CD4-positive, alpha-beta T cell treated with Interferon alpha-2 for 1 hour (primary cell): ENCODE measurements around the gene MAP2K6.
"Not testable (repeated sequence)": the region's sequence is repeated elsewhere in the genome, so short reads cannot be mapped to it uniquely, and the experiment has no call there.

ENCODE experiments used
- DNase-seq, 2 donors: peaks; one replicate each; pipeline ENCODE4 v3.0.0-alpha.2; 2020 to 2022

Gene MAP2K6

DNA sequence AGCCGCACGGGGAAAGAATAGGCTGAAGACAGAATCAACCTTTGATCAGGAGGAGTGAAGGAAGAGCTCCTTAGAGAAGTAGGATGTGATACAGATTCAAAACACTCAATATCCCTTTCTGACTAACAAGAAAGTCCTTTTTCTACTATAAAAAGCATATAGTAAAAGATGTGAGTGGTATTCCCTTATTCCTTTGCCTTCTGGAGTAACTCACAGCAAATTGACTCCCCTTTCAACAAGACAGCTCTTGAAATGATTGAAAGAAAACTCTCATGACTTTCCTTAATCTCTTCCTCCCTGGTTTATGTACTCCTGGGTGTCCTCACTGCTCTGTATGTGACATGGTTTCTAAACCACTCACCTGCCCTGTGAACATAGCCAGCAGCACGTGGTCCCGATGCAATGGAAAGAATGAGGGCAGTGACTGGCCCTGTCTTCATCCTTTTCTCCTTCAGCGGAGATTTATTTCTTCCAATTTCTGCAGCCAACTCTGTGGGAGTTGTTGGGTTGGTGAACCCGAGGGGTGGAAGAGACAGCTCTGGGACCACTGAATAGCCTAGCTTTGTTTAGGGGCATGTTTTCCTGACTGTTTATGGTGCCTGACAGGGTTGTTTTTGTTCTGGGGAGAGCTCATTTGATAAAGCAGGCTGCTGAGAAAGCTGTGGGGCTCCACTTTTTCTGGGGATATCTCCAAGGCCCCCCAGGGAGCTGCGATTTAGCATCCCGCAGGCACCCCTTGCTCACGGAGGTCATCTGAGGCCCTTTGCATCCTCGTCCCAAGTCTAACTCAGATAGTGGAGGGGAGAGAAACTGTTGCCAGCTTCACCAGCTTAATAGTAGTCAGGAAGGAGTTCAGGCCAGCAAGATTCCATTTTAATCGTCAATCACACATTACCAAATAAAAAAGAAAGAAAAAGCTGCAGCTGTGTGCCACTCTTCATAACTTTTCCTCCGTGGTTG, 46.7 kb downstream of the MAP2K6 start:
- no peak for DNase-seq

DNA sequence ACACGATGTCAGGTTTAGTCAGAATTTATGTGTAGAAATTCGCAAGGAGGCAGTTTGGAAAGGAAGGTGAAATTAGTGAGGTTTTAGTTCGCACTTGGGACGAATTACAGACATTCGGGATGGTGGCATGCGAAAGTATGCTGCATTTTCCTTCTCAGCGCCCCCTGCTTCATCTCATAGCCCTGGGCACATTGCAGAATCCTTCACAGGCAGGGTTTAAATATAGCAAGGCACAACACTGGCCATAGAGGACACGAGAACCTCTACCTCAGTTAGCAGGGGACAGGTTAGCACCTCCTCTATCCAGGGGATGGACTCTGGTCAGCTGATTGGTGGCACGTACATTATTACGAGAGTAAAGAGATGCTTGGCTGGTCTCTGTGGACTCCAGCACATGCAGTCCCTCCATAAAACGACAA, 47.5 kb downstream of the MAP2K6 start:
- DNase-seq = no peak

DNA sequence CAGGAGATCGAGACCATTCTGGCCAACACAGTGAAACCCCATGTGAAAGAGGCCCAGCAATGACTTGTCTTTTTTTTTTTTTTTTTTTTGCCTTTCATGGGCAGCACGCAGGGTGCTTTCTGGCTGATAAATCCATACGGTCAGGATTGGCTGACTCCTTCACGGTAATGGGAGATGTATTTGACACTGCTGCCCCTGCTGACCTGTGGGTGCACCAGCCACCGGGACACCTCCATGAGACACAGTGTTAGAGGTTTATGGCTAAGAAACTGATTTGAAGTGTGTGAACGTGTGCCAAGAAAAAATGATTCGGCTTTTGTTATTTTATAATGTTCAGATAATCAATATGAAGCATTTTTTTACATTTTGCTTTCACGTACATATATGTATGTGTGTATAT, 48.4 kb downstream of the MAP2K6 start:
- no peak for DNase-seq

DNA sequence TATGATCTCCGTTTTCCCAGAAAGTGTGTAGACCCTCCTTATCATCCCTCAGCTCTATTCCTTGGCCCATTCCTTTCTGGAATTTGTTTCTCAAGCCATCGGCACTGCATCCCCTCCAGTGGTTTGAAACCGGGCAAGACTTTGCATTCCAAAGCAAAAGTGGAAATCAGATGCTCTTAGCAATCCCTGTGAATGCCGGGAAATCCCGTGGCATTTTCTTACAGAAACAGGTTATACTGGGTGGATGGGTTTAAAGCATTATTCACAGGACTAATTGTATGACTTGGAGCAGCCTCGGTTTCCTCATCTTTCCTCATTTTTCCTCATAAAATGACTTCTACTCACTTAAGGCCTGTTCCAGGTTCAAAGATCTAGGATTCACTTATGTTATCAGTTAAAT, 52.0 kb downstream of the MAP2K6 start:
- DNase-seq = no peak

DNA sequence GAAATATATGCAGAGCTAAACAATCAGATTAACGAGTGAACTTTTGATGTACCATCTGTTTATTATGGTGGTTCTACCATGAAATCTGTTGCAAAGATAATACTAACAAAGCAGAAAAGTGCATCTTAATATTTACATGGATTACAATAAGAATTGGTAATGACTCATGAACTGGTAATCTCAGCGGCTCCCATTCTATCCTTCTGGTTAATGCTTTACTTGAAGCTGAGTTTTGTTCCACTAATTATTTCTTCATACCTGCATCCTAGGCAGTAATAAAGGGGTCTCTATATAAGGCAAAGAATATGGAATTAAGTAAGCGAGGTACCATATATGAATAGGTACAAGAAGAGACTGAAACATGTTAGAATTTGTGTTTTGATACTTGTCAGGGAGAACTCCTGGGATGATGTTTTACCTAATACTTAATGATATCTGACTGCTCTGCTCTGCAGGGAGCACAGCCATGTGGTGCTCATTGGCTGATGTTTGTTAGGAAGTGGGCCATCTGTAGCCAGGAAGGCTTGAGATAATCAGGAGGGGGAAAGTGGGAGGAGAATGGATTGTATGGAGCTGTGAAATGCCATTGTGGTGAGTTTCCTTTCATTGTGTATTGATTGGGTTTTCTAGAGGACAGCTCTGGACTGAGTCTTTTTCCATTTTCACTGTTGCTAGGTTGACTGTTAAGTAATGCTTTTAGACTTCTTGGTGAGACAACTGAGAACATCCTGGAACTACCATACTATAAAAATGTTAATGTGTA, 52.6 kb downstream of the MAP2K6 start:
- DNase-seq = no peak

DNA sequence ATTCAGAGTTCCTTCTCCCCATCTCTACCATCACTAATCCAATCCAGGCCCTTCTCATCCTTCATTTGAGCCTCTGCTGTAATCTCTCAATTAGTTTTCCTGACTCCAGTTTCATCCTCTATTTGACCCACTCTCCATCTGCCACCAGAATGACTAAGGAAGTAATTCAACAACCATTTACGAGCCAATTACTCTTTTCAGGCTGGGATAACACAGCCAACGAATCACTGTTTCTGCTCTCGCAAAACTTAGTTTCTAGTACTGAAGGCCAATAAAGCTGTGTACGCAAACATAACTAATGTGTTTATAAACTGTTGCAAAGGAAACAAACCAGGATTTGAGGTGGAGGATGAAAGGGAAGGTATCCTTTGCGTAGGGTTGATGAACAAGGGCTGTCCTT, 53.7 kb downstream of the MAP2K6 start:
- no peak for DNase-seq

DNA sequence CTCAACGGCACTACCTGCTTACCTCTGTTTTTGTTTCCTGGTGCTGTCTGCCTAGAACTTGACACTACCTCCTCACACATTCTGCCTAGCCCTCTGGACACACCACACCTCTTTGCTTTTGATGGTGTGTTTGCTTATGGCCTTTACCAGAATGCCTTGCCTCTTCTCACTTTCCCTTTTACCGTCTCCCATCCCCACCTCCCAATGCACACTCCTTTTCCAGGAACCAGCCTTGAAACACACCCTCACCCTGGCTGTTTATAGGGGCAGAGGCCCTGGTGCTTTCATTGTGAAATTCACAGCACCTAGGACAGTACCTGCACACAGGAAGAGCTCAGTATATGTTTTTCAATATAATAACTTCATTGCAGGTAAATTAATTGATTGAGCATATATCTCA, 56.2 kb downstream of the MAP2K6 start:
- no peak for DNase-seq

DNA sequence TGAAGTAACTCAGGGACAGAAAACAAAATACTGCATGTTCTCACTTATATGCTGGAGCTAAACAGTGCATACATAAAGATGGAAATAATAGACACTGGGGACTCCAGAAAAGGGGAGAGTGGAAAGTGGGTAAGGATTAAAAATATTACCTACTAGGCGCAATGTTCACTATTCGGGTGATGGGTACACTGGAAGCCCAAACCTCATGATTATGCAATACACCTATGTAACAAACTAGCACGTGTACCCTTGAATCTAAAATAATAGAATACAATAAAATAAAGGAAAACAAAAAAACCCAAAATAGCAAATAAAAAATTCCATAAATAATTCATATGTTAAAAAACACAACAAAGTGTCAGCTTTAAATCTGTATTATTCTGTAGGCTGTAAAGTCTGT, 56.9 kb downstream of the MAP2K6 start:
- DNase-seq = no peak

DNA sequence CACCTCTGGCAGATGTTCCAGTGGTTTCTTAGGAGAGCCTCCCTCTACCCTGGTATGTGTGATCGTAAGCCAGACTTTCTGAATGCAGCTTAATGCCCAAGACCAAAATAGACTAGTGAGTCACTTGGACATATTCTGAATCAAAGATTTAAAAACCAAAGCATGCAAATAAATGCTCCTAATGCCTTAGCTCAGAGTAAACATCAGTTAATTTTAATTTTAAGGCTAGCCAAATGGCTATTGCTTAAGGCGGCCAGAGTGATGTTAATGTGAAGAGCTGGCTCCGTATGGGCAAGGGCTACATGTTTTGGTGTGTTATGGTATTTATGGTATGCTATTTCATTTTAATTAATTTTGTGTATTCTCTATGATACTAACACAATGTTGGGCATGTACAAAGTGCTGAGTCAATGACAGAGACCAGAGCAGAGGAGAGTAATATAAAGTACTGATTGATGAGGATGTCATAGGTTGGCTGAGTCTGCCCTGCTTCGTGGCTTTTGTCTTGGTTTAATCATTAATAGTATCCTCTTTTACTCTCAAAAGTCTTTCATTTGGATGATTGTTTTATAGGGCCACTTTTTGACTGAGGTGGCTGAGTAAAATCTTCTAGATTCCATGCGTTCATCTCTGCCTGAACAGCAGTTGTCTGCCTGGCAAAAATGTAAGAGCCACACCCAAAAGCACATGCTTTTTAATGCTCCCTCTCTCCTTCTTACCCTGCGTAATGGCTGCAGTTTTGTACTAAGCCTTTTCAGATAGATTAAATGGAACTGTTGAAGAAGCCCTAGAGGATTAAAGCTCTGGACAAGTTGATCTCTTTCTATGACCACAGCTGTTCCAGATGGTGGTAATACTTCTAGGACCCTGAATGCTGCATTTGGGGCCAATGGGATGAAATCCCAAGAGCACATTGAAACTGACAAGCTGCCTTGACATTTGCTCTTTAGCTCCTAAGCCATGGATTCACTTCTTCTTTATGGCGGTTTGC, 59.6 kb downstream of the MAP2K6 start:
- DNase-seq = no peak

DNA sequence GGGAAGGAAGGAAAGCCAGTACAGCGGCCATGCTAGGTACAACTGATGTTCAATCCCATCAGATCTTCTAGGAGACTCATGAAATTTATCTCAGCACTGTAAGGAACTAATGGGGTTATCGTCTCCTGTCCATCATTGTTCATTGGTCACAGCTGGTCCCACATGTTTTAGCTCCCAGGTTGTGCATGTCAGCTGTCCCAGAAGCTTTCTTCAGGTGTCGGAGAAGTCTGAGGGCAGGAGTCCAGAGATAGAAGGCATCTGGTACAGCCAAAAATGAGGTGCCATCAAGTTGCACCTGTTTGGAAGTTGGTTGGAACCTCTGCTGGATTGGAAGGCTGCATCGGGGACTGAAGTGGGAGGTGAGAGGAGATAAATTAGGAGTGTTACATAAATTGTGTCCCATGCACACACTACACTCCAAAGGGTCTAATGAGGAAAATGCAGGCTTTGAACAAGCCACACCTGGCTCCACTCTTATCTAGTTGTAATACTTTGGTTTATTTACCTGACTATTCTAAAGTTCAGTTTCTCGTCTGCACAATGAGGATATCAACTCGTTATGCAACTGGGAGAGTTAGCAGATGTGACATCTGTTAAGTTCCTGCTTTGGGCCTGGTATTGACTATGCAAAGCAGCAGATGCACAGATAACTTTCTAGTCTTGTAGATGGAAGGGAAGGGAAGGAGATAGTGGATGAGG, 62.9 kb downstream of the MAP2K6 start:
- DNase-seq = no peak

DNA sequence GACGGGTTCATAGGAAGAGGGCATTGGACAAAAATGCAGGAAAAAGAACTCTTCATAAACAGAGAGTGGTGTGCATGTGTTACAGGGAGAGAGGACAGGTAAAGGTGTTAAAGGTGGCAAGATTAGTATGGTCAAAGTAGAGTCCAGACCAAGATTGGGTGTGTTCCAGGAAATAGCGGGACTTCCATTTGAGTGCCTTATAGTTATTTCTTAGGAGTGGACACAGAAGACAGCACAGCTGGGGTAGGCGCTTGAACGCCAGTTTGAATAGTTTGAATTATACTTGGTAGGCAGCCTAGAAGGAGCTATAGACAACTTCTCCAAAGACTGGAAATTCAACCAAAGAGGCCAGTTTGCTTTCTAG, 63.4 kb downstream of the MAP2K6 start:
- no peak for DNase-seq

DNA sequence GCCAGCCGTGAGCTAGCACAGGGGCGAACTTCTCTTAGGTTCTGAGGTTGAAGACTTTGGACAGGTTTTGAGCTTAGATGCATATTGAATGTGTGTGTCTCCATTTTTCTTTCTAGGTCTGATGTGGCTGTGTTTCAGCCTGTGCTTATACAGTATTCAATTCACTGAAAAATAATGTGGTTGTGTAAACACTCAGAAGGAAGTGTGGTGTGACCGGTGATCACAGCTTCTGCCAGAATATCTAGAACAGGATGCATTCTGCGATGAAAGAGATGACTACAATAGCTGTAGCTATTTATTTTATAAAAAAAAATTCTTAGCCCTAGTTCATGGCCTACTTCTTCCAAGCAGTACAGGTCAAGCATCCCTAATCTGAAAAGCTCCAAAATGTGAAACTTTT, 64.4 kb downstream of the MAP2K6 start:
- no peak for DNase-seq

DNA sequence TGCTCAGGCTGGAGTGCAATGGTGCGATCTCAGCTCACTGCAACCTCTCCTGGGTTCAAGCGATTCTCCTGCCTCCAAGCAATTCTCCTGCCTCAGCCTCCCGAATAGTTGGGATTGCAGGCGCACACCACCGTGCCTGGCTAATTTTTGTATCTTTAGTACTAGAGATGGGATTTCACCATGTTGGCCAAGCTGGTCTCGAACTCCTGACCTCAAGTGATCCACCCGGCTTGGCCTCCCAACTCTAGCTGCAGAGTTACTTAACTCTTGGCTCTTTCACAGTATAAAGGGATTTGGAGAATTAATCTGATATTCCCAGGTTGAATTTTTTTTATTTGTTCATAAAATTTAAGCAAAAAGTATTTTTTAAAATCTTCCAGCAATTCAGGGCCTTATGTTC, 65.3 kb downstream of the MAP2K6 start:
- DNase-seq = not testable (repeated sequence)

DNA sequence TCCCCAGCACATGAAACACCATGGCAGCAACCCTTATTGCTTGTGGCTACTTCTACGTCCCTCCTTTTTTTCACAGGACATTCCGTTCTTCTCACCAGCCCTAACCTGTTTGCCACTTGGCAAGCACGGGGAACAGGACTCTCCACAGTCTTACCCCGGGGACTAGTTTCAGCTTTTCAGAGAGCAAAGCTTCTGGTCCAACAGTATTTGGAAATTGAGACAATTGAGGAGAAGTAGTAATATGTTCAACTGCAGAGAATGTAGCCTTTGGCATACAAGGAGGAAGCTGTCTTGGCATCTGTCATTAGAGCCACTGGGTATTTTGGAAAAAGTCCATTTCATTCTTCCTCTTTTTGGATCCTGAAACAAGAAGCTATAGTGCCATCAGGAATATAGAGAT, 65.7 kb downstream of the MAP2K6 start:
- DNase-seq = no peak

DNA sequence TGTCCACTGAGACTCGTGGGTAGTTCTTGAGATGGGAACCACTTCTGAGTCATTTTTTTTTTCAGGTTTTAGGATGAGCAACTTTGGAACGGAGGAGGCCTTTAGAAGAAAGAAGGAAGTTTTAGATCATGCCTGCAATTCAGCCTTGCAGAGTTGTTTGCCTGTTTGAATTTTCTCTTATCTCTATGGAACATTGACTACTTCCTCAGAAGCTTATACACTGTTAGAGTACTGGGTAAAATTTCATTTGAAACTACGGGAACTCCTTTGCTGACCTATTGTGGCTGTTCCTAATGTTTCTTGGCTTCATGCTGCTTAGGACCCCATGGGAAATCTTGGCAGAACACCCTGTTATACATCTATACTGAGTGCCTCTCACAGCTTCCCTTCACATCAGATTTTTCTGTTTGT, 70.8 kb downstream of the MAP2K6 start:
- no peak for DNase-seq

DNA sequence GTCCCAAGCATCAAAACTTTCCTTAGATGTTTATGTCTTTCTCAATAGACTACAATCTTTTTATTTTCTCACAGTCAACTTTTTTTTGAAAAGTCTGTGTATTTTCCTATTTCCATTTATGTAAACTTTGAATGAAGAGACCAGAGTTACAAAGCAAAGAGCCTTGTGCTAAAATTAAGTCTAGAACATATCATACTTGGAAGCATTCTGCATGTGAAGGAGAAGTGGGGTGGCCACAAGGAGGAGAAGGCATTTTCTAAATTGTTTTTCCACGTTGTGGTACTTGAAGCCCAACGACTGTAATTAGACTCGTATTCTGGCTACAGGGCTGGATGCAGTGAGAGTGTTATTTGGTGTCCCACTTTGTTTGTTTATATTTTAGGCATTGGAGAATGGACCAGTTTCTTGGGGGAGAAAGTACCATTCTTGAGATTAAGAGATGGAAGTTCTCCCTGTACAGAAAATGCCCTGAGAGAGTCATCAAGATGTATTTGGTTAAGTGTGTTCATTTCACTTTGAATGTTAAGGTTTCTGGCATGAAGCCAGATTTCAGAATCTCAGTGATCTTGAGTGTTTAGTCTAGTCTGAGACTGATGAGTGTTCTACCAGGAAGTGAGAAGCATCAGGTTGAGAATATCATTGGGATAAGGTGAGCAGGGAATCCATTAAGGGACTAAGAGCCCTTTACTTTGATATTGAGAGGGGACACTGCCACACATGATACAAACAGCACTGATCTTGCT, 71.6 kb downstream of the MAP2K6 start:
- no peak for DNase-seq

DNA sequence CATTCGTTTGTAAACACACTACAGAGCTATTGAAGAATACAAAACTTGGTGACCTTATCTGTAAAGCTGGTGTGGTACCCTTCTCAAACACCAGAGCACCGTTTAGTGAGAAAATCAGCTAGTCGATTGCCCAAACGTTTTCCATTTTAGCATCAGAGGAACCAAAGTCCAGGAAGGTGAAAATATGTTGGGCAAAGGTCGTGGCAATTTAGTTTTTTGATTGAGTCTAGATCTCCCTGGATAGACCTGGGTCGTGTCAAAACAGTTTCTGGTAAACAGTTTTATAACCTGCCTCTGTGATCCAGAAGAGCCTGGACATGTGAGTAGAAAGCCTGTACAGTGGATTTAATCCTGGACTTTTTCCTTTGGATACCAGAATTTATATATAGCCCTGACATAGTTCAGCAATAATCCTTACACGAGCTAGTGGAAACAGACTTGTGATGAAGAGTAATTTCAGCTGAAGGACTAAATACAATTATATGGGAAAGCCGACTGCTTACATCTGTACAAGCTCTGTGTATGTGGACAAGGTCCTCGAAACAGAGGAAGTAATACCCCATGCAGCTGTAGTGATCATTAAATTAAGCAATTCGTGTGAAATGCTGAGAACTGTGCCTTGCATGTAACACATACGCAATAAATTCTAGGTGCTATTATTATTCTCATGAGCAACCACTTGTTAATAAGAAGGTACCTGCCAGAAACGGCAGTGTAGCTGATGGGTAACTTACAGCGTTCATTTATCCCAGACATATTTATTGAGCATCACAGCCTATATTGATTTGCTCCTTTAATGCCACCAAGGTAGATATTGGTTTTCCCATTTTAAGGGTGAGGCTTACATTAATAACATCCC, 72.5 kb downstream of the MAP2K6 start:
- DNase-seq = no peak

DNA sequence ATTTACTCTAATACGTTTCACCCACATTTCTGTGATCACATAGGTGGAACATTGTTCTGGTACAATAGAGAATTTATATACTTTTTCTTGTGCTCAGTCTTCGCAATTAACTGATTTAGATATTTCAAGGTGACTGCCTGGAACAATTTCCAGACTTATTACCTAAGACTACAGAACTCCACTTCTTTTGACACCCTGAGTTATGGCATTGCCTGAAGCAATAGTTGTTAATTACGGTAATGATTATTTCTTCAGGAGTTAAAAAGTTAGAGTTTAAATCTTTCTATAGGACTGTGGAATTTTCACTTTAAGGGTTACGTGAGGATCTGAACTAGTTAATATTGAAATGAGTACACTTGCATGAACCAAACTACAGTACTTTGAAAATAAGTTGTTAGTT, 74.8 kb downstream of the MAP2K6 start:
- no peak for DNase-seq

DNA sequence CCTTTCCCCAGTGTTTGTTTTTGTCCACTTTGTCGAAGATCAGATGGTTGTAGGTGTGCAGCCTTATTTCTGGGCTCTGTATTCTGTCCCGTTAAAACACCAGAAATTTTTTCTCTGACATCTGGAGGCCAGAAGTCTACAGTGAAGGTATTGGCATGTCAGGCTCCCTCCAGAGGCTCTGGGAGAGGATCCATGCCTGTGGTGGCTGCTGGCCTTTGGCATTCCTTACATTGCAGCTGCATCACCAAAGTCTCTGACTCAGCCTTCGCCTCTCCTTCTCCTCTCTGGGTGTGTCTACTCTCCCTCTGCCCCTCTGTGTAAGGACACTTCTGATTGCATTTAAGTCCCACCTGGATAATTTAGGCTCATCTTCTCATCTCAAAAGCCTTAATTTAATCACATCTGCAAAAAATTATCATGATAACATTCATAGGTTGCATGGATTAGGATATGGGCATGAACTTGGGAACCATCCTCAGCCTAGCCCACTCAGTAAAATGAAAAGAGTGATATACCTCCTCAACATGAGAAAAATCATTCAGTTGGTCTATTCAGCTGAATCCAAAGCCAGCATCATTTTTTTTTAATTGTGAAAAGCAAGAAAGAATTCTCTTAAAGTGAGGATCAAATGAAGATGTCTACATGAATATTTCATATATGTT, 78.0 kb downstream of the MAP2K6 start:
- DNase-seq = no peak

DNA sequence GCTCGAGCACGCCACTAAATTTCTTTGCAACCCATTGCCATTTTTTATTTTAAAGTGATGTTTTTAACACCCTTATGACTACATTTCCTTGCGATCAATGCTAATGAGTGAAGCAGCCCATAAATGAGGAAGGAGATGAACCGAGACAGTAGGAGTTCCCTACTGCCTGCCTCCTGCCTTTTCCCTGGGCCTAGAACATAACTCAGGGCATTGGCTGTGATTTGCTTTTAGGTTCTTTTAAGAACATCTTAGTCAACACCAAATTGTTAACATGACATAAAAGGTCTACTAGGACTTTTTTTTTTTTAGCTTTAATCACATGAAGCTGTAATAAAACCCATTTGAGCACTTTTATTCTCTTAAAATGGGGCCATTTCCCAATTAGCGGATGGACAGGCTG, 81.3 kb downstream of the MAP2K6 start:
- DNase-seq = no peak
